GM12801 (cell line): ENCODE data around the gene DCAF12.

ENCODE experiments used
- CTCF ChIP-seq: IDR thresholded peaks from one replicate; pipeline ENCODE4 v1.5.1; 2011; ENCODE audit warnings: control low read depth; ENCODE audit not compliant: insufficient read length; ENCODE audit errors: extremely low read depth

DCAF12 gene

GRCh38 chr9:34157898-34158297 lies 31.4 kb upstream of the DCAF12 start:
- no peak for TF ChIP-seq CTCF

DNA sequence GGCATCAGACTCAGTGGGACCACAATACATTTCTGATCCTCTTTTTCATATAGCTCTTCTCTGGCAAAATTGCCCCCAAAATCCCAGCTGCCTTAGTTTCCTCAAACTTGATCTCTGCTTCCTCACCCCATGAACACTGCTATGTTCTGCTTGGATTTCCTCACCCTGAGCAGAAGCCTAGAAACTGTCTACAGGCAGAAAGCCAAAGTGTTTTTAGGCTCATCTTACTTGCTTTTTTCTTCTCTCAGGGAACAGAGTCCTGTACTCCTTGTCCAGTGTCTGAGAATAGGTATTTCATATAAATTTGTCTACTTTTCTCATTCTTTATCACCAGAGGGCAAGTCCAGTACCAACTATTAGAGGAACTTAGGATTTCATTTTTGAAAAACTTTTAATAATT lies 30.8 kb upstream of the DCAF12 start:
- TF ChIP-seq CTCF = no peak

GRCh38 chr9:34154057-34154456 lies 27.6 kb upstream of the DCAF12 start:
- no peak for TF ChIP-seq CTCF

- no peak for TF ChIP-seq CTCF
Measured at GRCh38 chr9:34151398-34151797, 24.9 kb upstream of the DCAF12 start.

GRCh38 chr9:34145165-34145564 lies 18.7 kb upstream of the DCAF12 start:
- no peak for TF ChIP-seq CTCF

DNA sequence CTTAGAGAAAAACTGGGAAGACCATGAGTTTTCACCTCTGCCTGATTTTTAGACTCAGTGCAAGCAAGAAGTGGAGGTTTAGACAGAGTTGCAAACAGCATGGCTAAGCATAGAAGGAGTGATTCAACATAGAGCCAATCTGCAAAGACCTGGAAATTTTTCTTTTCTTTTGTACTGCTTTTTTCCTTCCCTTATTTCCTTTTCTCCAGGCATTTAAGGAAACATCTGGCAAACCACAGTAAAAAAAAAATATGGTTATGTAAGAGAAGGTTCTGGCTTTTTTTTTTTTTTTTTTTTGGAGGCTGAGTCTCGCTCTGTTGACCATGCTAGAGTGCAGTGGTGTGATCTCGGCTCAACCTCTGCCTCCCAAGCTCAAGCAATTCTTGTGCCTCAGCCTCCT lies 16.6 kb upstream of the DCAF12 start:
- no peak for TF ChIP-seq CTCF

DNA sequence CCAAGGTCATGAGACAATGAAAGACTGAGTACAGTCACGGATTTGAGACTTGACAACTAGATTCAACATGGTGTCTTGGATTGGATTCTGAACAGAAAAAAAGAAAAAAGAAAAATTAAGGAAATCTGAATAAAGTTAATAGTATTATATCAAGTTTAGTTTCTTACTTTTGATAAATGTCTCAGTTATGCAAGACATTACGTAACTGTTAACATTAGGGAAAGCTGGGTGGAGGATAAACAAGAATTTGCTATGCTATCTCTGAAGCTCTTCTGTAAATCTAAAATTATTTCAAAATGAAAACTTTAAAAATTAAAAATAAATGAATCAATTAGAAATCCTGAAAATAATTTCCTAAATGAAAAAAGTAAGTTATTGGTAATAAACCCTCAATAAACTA lies 14.4 kb upstream of the DCAF12 start:
- no peak for TF ChIP-seq CTCF
